Glutamatergic neuron (in vitro differentiated cells): ENCODE results near the gene ETS1. TPM values are rescaled to one million over a fixed set of nuclear protein-coding genes. Genes with fewer than 3 reads are reported as not detected.

Experiments
- DNase-seq: peaks from one replicate; pipeline ENCODE4 v3.0.0; 2022
- H3K27ac Mint-ChIP-seq: one replicate; pipeline ENCODE4 v1.8.0; 2020; ENCODE audit warnings: mild to moderate bottlenecking, mixed read lengths, inconsistent platforms; ENCODE audit not compliant: unreplicated experiment
- H3K27me3 Mint-ChIP-seq: one replicate; pipeline ENCODE4 v1.8.0; 2020; ENCODE audit warnings: mild to moderate bottlenecking, moderate library complexity, mixed read lengths, inconsistent platforms; ENCODE audit not compliant: unreplicated experiment
- H3K36me3 Mint-ChIP-seq: one replicate; pipeline ENCODE4 v1.8.0; 2020; ENCODE audit warnings: mild to moderate bottlenecking, mixed read lengths, inconsistent platforms; ENCODE audit not compliant: unreplicated experiment
- H3K4me1 Mint-ChIP-seq: one replicate; pipeline ENCODE4 v1.8.0; 2020; ENCODE audit warnings: mild to moderate bottlenecking, low read depth, mixed read lengths, inconsistent platforms; ENCODE audit not compliant: unreplicated experiment
- H3K4me3 Mint-ChIP-seq: one replicate; pipeline ENCODE4 v1.8.0; 2020; ENCODE audit warnings: mild to moderate bottlenecking, mixed read lengths, inconsistent platforms; ENCODE audit not compliant: unreplicated experiment
- H3K9me3 Mint-ChIP-seq: one replicate; pipeline ENCODE4 v1.8.0; 2020; ENCODE audit warnings: mild to moderate bottlenecking, moderate library complexity, mixed read lengths, inconsistent platforms; ENCODE audit not compliant: unreplicated experiment
- total RNA-seq: library from RNA; stranded (reverse); fragmentation: NEBNext Ultra II Directional; extraction: Animal tissue kit (Norgen Biotek cat#: 25700); gene quantifications from one replicate; pipeline ENCODE4 v1.2.1, GENCODE V29; 2021; ENCODE audit not compliant: unreplicated experiment
- TF ChIP-seq, protein P1 (sequence below): fragments of 200-600 bp; sonication (generic); IDR thresholded peaks from one replicate; pipeline ENCODE4 v1.5.0; 2021; ENCODE audit not compliant: partially characterized antibody, unreplicated experiment

ETS1 gene
- total RNA-seq, 1 donor from 2014 or later = 1.0 TPM

GRCh38 chr11:128519338-128519737, 68.0 kb downstream of the ETS1 start:
- H3K36me3 Mint-ChIP-seq = no peaks in the 10 kb centered on the region
- H3K27me3 Mint-ChIP-seq = peaks cover 7% of the 10 kb centered on the region
- no peaks in the 10 kb centered on the region for H3K9me3 Mint-ChIP-seq
- no peak overlapping the region for H3K4me3 Mint-ChIP-seq
- no peak for DNase-seq
- H3K27ac Mint-ChIP-seq = no peak overlapping the region
- TF ChIP-seq, protein P1, sequence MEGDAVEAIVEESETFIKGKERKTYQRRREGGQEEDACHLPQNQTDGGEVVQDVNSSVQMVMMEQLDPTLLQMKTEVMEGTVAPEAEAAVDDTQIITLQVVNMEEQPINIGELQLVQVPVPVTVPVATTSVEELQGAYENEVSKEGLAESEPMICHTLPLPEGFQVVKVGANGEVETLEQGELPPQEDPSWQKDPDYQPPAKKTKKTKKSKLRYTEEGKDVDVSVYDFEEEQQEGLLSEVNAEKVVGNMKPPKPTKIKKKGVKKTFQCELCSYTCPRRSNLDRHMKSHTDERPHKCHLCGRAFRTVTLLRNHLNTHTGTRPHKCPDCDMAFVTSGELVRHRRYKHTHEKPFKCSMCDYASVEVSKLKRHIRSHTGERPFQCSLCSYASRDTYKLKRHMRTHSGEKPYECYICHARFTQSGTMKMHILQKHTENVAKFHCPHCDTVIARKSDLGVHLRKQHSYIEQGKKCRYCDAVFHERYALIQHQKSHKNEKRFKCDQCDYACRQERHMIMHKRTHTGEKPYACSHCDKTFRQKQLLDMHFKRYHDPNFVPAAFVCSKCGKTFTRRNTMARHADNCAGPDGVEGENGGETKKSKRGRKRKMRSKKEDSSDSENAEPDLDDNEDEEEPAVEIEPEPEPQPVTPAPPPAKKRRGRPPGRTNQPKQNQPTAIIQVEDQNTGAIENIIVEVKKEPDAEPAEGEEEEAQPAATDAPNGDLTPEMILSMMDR = no peak
- no peaks in the 10 kb centered on the region for H3K4me1 Mint-ChIP-seq

DNA sequence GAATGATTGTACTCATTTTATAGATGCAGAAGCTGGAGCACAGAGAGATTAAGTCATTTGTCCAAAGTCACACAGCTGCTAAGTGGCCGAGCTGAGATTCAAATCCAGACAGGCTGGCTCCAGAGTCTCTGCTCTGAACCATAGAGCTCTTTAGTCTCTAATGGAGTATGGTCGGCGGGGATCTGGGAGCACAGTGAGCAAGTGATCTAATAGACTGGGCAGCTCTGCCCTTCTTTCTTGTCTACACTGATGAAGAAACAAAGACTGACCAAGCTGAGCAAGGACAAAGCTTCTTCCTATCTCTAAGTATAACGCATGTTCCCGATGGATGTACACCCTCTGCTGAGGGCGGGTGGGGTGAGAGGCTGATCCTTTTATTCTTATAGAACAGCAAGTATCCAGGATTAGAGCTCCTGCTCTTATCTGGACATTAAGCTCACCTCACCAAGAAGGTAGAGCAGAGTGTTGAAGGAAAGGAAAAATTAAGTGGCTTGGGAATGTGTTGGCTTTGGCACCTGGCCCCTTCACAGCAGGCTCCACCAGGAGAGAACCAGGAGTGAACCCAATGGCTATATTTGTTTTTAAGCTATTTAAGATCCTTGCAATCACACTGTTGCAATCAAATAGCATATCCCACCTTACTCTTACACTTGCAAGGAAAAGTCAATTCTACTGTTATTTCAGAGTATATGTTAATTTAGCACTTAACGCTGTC, 68.7 kb downstream of the ETS1 start:
- H3K27me3 Mint-ChIP-seq = peaks cover 7% of the 10 kb centered on the region
- no peaks in the 10 kb centered on the region for H3K36me3 Mint-ChIP-seq
- H3K9me3 Mint-ChIP-seq = no peaks in the 10 kb centered on the region
- TF ChIP-seq, protein P1 = no peak
- H3K27ac Mint-ChIP-seq = no peak overlapping the region
- no peak for DNase-seq
- no peak overlapping the region for H3K4me3 Mint-ChIP-seq
- H3K4me1 Mint-ChIP-seq = no peaks in the 10 kb centered on the region

- H3K9me3 Mint-ChIP-seq = no peaks in the 10 kb centered on the region
- H3K27me3 Mint-ChIP-seq = peaks cover 9% of the 10 kb centered on the region
- H3K4me3 Mint-ChIP-seq = no peak overlapping the region
- no peaks in the 10 kb centered on the region for H3K36me3 Mint-ChIP-seq
- DNase-seq = no peak
- H3K27ac Mint-ChIP-seq = no peak overlapping the region
- no peaks in the 10 kb centered on the region for H3K4me1 Mint-ChIP-seq
- TF ChIP-seq, protein P1 = no peak
Measured at GRCh38 chr11:128517451-128518230, 69.7 kb downstream of the ETS1 start.

- no peaks in the 10 kb centered on the region for H3K4me1 Mint-ChIP-seq
- no peak overlapping the region for H3K4me3 Mint-ChIP-seq
- H3K9me3 Mint-ChIP-seq = no peaks in the 10 kb centered on the region
- peaks cover 7% of the 10 kb centered on the region for H3K27me3 Mint-ChIP-seq
- DNase-seq = no peak
- H3K27ac Mint-ChIP-seq = no peak overlapping the region
- no peaks in the 10 kb centered on the region for H3K36me3 Mint-ChIP-seq
- TF ChIP-seq, protein P1 = no peak
Measured at GRCh38 chr11:128516886-128517285, 70.5 kb downstream of the ETS1 start.
